AG09319 (cell line): ENCODE measurements around the gene SLC44A5.
"Not testable (repeated sequence)": the region's sequence is repeated elsewhere in the genome, so short reads cannot be mapped to it uniquely, and the experiment has no call there.

ENCODE experiments used
- DNase-seq: peaks from one replicate; pipeline ENCODE4 v3.0.0-alpha.2; 2010; ENCODE audit warnings: low read depth; ENCODE audit errors: extremely low read depth
- TF ChIP-seq, protein P1 (sequence below): IDR thresholded peaks from 2 replicates; pipeline ENCODE4 v1.5.1; 2011; ENCODE audit warnings: low read depth, mild to moderate bottlenecking, inconsistent platforms, low read length, moderate library complexity

SLC44A5 gene

DNA sequence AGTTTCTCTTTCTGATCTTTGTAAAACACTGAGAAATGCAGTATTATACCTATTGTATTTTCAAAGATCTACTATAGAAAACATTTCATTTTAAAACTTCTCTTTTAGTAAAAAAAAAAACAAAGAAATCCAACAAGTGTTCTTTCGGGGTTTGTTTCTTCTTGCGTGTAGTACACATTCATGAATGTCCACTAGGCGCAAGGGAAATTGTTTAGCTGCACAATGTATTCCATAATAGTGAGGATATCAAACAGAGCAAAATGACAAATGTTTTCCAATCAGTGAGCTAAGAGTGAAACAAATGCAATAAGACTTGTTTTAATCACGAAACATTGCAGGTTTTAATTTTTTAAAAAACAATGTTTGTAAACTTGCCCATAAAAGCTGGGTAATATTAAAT lies 408.2 kb downstream of the SLC44A5 start:
- TF ChIP-seq, protein P1, sequence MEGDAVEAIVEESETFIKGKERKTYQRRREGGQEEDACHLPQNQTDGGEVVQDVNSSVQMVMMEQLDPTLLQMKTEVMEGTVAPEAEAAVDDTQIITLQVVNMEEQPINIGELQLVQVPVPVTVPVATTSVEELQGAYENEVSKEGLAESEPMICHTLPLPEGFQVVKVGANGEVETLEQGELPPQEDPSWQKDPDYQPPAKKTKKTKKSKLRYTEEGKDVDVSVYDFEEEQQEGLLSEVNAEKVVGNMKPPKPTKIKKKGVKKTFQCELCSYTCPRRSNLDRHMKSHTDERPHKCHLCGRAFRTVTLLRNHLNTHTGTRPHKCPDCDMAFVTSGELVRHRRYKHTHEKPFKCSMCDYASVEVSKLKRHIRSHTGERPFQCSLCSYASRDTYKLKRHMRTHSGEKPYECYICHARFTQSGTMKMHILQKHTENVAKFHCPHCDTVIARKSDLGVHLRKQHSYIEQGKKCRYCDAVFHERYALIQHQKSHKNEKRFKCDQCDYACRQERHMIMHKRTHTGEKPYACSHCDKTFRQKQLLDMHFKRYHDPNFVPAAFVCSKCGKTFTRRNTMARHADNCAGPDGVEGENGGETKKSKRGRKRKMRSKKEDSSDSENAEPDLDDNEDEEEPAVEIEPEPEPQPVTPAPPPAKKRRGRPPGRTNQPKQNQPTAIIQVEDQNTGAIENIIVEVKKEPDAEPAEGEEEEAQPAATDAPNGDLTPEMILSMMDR, result peak; percentile 23
- DNase-seq, result peak; percentile 25

GRCh38 chr1:75198761-75199160 lies 412.2 kb downstream of the SLC44A5 start:
- TF ChIP-seq, protein P1, result no peak
- peak; percentile 44 for DNase-seq

- no peak for DNase-seq
- TF ChIP-seq, protein P1, result no peak
Observed at GRCh38 chr1:75198163-75198562, 412.8 kb downstream of the SLC44A5 start.

GRCh38 chr1:75188892-75189291 lies 422.0 kb downstream of the SLC44A5 start:
- TF ChIP-seq, protein P1, result no peak
- DNase-seq, result no peak

DNA sequence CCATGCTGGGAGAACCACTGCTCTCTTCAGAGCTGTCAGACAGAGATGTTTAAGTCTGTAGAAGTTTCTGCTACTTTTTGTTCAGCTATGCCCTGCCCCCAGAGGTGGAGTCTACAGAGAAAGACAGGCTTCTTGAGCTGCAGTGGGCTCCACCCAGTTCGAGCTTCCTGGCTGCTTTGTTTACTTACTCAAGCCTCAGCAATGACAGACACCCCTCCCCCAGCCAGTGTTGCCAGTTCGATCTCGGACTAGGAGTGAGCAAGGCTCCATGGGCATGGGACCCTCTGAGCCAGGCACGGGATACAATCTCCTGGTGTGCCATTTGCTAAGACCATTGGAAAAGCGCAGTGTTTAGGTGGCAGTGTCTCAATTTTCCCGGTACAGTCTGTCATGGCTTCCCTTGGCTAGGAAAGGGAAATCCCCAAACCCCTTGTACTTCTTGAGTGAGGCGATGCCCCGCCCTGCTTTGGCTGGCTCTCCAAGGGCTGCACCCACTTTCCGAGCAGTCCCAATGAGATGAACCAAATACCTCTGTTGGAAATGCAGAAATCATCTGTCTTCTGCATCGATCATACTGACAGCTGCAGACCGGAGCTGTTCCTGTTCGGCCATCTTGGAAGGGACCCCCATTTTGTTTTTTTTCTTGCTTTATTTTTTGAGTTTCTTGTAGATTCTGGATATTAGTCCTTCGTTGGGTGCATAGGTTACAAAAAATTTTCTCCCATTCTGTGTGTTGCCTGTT lies 429.5 kb downstream of the SLC44A5 start:
- DNase-seq, result not testable (repeated sequence)

- TF ChIP-seq, protein P1, result no peak
- peak; percentile 20 for DNase-seq
Observed at GRCh38 chr1:75174031-75174760, 436.7 kb downstream of the SLC44A5 start.

- TF ChIP-seq, protein P1, result no peak
- peak; percentile 42 for DNase-seq
Observed at GRCh38 chr1:75172556-75172955, 438.4 kb downstream of the SLC44A5 start.
